Measurements from ENCODE around the gene PTPRU.

The PTPRU gene

GRCh38 chr1:29356663-29357062, 120.3 kb downstream of the PTPRU start:
- Histone ChIP-seq H3K36me3 (ENCODE audit: control insufficient read depth, insufficient read depth, low read length) (no peaks in the 10 kb centered on the region), H3K4me3 (ENCODE audit: extremely low read depth, insufficient read depth, low read length, poor library complexity, severe bottlenecking) (no peak overlapping the region), H3K4me1 (ENCODE audit: control insufficient read depth, insufficient read depth, low read length, poor library complexity, severe bottlenecking) (no peaks in the 10 kb centered on the region), H3K9me3 (ENCODE audit: control insufficient read depth, low read length) (no peaks in the 10 kb centered on the region), H3K27ac (ENCODE audit: low read depth, low read length, severe bottlenecking) (no peak overlapping the region)
- WGBS, 2 experiments (ENCODE audit: insufficient coverage in 2 of 2), result 72% methylated on average over 9 to 12 of the region's 14 CpGs

DNA sequence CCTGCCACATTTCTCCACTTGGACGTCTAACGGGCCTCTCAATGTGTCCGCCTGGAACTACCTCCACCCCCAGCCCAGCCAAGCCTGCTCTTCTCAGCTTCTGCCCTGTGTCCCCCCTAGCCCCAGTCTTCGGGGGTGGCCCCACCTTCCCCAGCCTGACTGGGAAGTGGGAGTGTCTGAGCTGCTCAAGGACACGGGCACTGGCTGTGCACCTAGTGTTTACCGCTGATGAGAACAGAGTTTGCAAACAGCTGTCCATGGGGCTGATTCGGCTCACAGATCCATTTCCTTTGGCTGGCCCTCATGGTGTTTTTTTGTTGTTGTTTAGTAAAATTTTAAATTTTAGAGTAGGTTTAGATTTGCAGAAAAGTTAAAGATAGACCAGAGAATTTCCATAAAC, 121.1 kb downstream of the PTPRU start:
- no peak overlapping the region for H3K27ac ChIP-seq (ENCODE audit: low read depth, low read length, severe bottlenecking)
- H3K4me1 ChIP-seq (ENCODE audit: control insufficient read depth, insufficient read depth, low read length, poor library complexity, severe bottlenecking), result no peaks in the 10 kb centered on the region
- no peaks in the 10 kb centered on the region for H3K36me3 ChIP-seq (ENCODE audit: control insufficient read depth, insufficient read depth, low read length)
- H3K4me3 ChIP-seq (ENCODE audit: extremely low read depth, insufficient read depth, low read length, poor library complexity, severe bottlenecking), result no peak overlapping the region
- WGBS, 2 experiments (ENCODE audit: insufficient coverage in 2 of 2), result 78 to 81% methylated on average over 6 of the region's 7 CpGs
- H3K9me3 ChIP-seq (ENCODE audit: control insufficient read depth, low read length), result no peaks in the 10 kb centered on the region

- 95 to 98% methylated on average over 3 to 4 of the region's 6 CpGs for WGBS, 2 experiments (ENCODE audit: insufficient coverage in 2 of 2)
- Histone ChIP-seq H3K4me1 (ENCODE audit: control insufficient read depth, insufficient read depth, low read length, poor library complexity, severe bottlenecking) (no peaks in the 10 kb centered on the region), H3K36me3 (ENCODE audit: control insufficient read depth, insufficient read depth, low read length) (no peaks in the 10 kb centered on the region), H3K27ac (ENCODE audit: low read depth, low read length, severe bottlenecking) (no peak overlapping the region), H3K4me3 (ENCODE audit: extremely low read depth, insufficient read depth, low read length, poor library complexity, severe bottlenecking) (no peak overlapping the region), H3K9me3 (ENCODE audit: control insufficient read depth, low read length) (no peaks in the 10 kb centered on the region)
Observed at GRCh38 chr1:29358183-29358582, 121.9 kb downstream of the PTPRU start.

DNA sequence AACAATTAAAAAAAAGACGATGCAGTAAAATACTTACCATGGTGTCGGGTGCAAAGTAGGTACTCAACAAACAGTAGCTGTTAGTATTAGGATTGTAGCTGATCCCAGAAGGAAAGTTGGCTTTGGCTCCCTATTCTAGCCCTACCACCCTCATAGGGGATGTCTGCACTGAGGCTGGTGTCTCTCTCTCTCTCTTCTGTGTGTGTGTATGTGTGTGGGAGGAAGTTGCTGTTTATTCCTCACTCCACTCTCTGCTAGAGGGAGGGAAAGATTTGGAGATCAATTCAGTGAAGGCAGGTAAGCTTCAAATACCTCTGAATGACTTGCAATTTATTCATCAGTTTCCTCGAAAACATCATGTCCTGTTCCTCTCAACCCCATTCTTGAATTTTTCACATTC, 124.4 kb downstream of the PTPRU start:
- H3K27ac ChIP-seq (ENCODE audit: low read depth, low read length, severe bottlenecking), result no peak overlapping the region
- WGBS, 2 experiments (ENCODE audit: insufficient coverage in 2 of 2), result 86 to 100% methylated on average over 1 of the region's 3 CpGs

DNA sequence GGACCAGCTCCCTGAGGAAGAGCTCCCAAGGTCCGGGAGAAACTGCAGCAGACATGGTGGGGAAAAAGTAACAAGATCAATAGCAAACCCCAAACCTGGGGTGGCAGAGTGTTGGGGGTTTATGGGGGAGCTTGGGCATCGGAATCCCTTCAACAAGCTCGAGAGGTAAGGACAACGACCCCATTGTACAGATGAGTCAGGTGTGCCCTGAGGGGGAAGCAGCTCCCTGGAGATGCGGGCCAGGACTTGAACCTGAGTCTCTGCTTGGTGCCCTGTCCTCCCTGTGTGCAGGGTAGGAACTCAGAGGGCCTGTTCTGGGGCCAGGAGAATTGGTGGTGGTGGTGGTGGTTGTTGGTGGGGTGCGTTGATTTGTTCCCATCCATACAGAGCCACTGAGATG, 125.4 kb downstream of the PTPRU start:
- WGBS, 2 experiments (ENCODE audit: insufficient coverage in 2 of 2), result 83 to 86% methylated on average over 4 to 5 of the region's 6 CpGs
- Histone ChIP-seq H3K4me1 (ENCODE audit: control insufficient read depth, insufficient read depth, low read length, poor library complexity, severe bottlenecking) (no peaks in the 10 kb centered on the region), H3K36me3 (ENCODE audit: control insufficient read depth, insufficient read depth, low read length) (no peaks in the 10 kb centered on the region), H3K4me3 (ENCODE audit: extremely low read depth, insufficient read depth, low read length, poor library complexity, severe bottlenecking) (no peak overlapping the region), H3K27ac (ENCODE audit: low read depth, low read length, severe bottlenecking) (no peak overlapping the region), H3K9me3 (ENCODE audit: control insufficient read depth, low read length) (no peaks in the 10 kb centered on the region)

More for the DNA sequence above, 124.4 kb downstream of the PTPRU start:
- Histone ChIP-seq H3K4me1 (ENCODE audit: control insufficient read depth, insufficient read depth, low read length, poor library complexity, severe bottlenecking) (no peaks in the 10 kb centered on the region), H3K36me3 (ENCODE audit: control insufficient read depth, insufficient read depth, low read length) (no peaks in the 10 kb centered on the region), H3K9me3 (ENCODE audit: control insufficient read depth, low read length) (no peaks in the 10 kb centered on the region), H3K4me3 (ENCODE audit: extremely low read depth, insufficient read depth, low read length, poor library complexity, severe bottlenecking) (no peak overlapping the region)

- Histone ChIP-seq H3K4me3 (ENCODE audit: extremely low read depth, insufficient read depth, low read length, poor library complexity, severe bottlenecking) (no peak overlapping the region), H3K4me1 (ENCODE audit: control insufficient read depth, insufficient read depth, low read length, poor library complexity, severe bottlenecking) (no peaks in the 10 kb centered on the region), H3K27ac (ENCODE audit: low read depth, low read length, severe bottlenecking) (no peak overlapping the region), H3K36me3 (ENCODE audit: control insufficient read depth, insufficient read depth, low read length) (no peaks in the 10 kb centered on the region), H3K9me3 (ENCODE audit: control insufficient read depth, low read length) (no peaks in the 10 kb centered on the region)
- WGBS, 2 experiments (ENCODE audit: insufficient coverage in 2 of 2), result 80 to 83% methylated on average over 5 to 6 of the region's 10 CpGs
Observed at GRCh38 chr1:29362116-29362515, 125.8 kb downstream of the PTPRU start.

DNA sequence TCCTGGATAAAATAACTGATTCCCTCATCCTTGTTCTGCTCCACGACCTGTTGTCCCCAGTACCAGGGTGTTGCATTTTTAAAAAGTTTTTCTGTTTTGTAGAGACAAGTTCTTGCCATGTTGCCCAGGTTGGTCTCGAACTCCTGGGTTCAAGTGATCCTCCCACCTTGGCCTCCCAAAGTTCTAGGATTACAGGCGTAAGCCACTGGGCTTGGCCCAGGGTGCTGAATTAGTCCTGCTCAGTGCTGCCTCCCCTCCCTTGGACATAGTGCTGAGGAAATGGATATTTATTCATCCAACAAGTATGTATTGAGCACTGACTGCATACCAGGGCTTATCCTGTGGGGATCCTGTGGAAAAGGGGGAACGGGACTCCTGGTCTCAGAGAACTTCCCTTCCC, 126.4 kb downstream of the PTPRU start:
- WGBS, 2 experiments (ENCODE audit: insufficient coverage in 2 of 2), result 83 to 93% methylated on average over 2 to 3 of the region's 4 CpGs
- Histone ChIP-seq H3K4me1 (ENCODE audit: control insufficient read depth, insufficient read depth, low read length, poor library complexity, severe bottlenecking) (no peaks in the 10 kb centered on the region), H3K4me3 (ENCODE audit: extremely low read depth, insufficient read depth, low read length, poor library complexity, severe bottlenecking) (no peak overlapping the region), H3K9me3 (ENCODE audit: control insufficient read depth, low read length) (no peaks in the 10 kb centered on the region), H3K27ac (ENCODE audit: low read depth, low read length, severe bottlenecking) (no peak overlapping the region), H3K36me3 (ENCODE audit: control insufficient read depth, insufficient read depth, low read length) (no peaks in the 10 kb centered on the region)

DNA sequence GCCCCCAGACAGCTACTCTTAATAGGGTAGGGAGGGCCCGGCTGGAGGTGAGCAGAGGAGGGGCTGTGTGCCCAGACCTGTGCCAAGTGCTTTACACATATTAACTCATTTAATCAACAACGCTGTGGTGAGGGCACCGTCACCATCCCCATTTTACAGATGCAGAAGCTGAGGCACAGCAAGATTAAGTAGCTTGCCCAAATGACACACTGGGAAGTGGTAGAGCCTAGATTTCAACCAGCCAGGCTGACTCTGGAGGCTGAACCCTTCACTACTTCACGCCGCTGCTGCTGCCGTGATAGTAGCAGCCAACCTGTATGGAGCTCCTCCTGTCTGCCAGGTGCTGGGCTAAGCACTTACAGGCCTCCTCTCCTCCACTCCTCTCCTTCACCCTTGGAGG, 127.2 kb downstream of the PTPRU start:
- WGBS, 2 experiments (ENCODE audit: insufficient coverage in 2 of 2), result 90 to 95% methylated on average over 5 to 6 of the region's 6 CpGs
- H3K9me3 ChIP-seq (ENCODE audit: control insufficient read depth, low read length), result no peaks in the 10 kb centered on the region
- H3K36me3 ChIP-seq (ENCODE audit: control insufficient read depth, insufficient read depth, low read length), result no peaks in the 10 kb centered on the region
- no peaks in the 10 kb centered on the region for H3K4me1 ChIP-seq (ENCODE audit: control insufficient read depth, insufficient read depth, low read length, poor library complexity, severe bottlenecking)
- H3K27ac ChIP-seq (ENCODE audit: low read depth, low read length, severe bottlenecking), result no peak overlapping the region
- H3K4me3 ChIP-seq (ENCODE audit: extremely low read depth, insufficient read depth, low read length, poor library complexity, severe bottlenecking), result no peak overlapping the region

GRCh38 chr1:29364101-29364678, 127.9 kb downstream of the PTPRU start:
- H3K27ac ChIP-seq (ENCODE audit: low read depth, low read length, severe bottlenecking), result no peak overlapping the region
- 89% methylated on average over 4 to 6 of the region's 6 CpGs for WGBS, 2 experiments (ENCODE audit: insufficient coverage in 2 of 2)

GRCh38 chr1:29365906-29366670, 129.8 kb downstream of the PTPRU start:
- H3K36me3 ChIP-seq (ENCODE audit: control insufficient read depth, insufficient read depth, low read length), result no peaks in the 10 kb centered on the region
- no peaks in the 10 kb centered on the region for H3K9me3 ChIP-seq (ENCODE audit: control insufficient read depth, low read length)
- no peak overlapping the region for H3K4me3 ChIP-seq (ENCODE audit: extremely low read depth, insufficient read depth, low read length, poor library complexity, severe bottlenecking)
- WGBS, 2 experiments (ENCODE audit: insufficient coverage in 2 of 2), result 83 to 92% methylated on average over 4 to 6 of the region's 11 CpGs
- no peaks in the 10 kb centered on the region for H3K4me1 ChIP-seq (ENCODE audit: control insufficient read depth, insufficient read depth, low read length, poor library complexity, severe bottlenecking)
- no peak overlapping the region for H3K27ac ChIP-seq (ENCODE audit: low read depth, low read length, severe bottlenecking)

More at GRCh38 chr1:29364101-29364678, 127.9 kb downstream of the PTPRU start:
- no peaks in the 10 kb centered on the region for H3K9me3 ChIP-seq (ENCODE audit: control insufficient read depth, low read length)
- H3K4me3 ChIP-seq (ENCODE audit: extremely low read depth, insufficient read depth, low read length, poor library complexity, severe bottlenecking), result no peak overlapping the region
- H3K36me3 ChIP-seq (ENCODE audit: control insufficient read depth, insufficient read depth, low read length), result no peaks in the 10 kb centered on the region
- no peaks in the 10 kb centered on the region for H3K4me1 ChIP-seq (ENCODE audit: control insufficient read depth, insufficient read depth, low read length, poor library complexity, severe bottlenecking)

All from mesodermal cell (in vitro differentiated cells).